IMR-90 (cell line): Measurements from ENCODE around the gene FAM193A. TPM values are rescaled to one million over a fixed set of nuclear protein-coding genes. Genes with fewer than 3 reads are reported as not detected.

ENCODE experiments used
- ATAC-seq: fragments of 200-7000 bp; cut with Tn5 transposase; 2 replicates; pipeline ENCODE4 v1.9.1; 2020; ENCODE audit warnings: low read depth, mild to moderate bottlenecking, moderate library complexity
- BruUV-seq: library from RNA; stranded (reverse); fragments of 400-500 nt; replicated peaks from 2 replicates; lab custom pipeline; 2021; lab: Mats Ljungman, UMichigan
- CTCF ChIA-PET: fragments of 300-600 bp; formaldehyde crosslinking; extraction: SDS; loops from one replicate; lab custom pipeline; 2021; ENCODE audit warnings: antibody characterized with exemption; lab: Yijun Ruan, JAX
- POLR2A ChIA-PET: fragments of 300-600 bp; sonication (Branson Sonifier 250); formaldehyde crosslinking; loops from one replicate; lab custom pipeline; 2022; ENCODE audit warnings: antibody characterized with exemption; ENCODE audit not compliant: unreplicated experiment; lab: Charles Lee
- DNase-seq: peaks from one replicate; pipeline ENCODE4 v3.0.0; 2013
- H2AFZ ChIP-seq: replicated peaks from 2 replicates; pipeline ENCODE3; 2013; ENCODE audit warnings: low read length, mild to moderate bottlenecking; ENCODE audit not compliant: poor library complexity
- H2AK5ac ChIP-seq: 2 replicates; pipeline ENCODE4 v1.6.1; 2013; ENCODE audit warnings: low read depth, low read length, inconsistent platforms
- H2AK9ac ChIP-seq: replicated peaks from 2 replicates; pipeline ENCODE3; 2013; ENCODE audit warnings: mild to moderate bottlenecking, low read depth, low read length, moderate library complexity; ENCODE audit not compliant: poor library complexity
- H2BK120ac ChIP-seq: 2 replicates; pipeline ENCODE4 v1.6.1; 2013; ENCODE audit warnings: low read depth, low read length, inconsistent platforms
- H2BK15ac ChIP-seq: 3 replicates; pipeline ENCODE4 v1.6.1; 2013; ENCODE audit warnings: low read depth, low read length, inconsistent platforms
- H2BK20ac ChIP-seq: 2 replicates; pipeline ENCODE4 v1.6.1; 2013; ENCODE audit warnings: low read depth, mild to moderate bottlenecking, inconsistent platforms, low read length, moderate library complexity
- H2BK5ac ChIP-seq: 2 replicates; pipeline ENCODE4 v1.6.1; 2013; ENCODE audit warnings: mild to moderate bottlenecking, low read depth, low read length, inconsistent platforms; ENCODE audit not compliant: poor library complexity, severe bottlenecking
- H3K14ac ChIP-seq: replicated peaks from 2 replicates; pipeline ENCODE4 v1.6.1; 2013; ENCODE audit warnings: low read depth, low read length, inconsistent platforms
- H3K18ac ChIP-seq: 2 replicates; pipeline ENCODE4 v1.6.1; 2013; ENCODE audit warnings: low read depth, low read length, control low read depth
- H3K23ac ChIP-seq: 2 replicates; pipeline ENCODE4 v1.6.1; 2013; ENCODE audit warnings: low read depth, low read length, inconsistent platforms
- H3K27ac ChIP-seq: 2 replicates; pipeline ENCODE4 v1.5.1; 2013; ENCODE audit warnings: mild to moderate bottlenecking, control low read depth, low read length; ENCODE audit not compliant: insufficient read depth
- H3K27me3 ChIP-seq: 2 replicates; pipeline ENCODE4 v1.6.1; 2013; ENCODE audit warnings: low read length; ENCODE audit not compliant: control insufficient read depth, insufficient read depth
- H3K36me3 ChIP-seq: 2 replicates; pipeline ENCODE4 v1.6.1; 2013; ENCODE audit warnings: low read length, mixed read lengths; ENCODE audit not compliant: control insufficient read depth, insufficient read depth
- H3K4ac ChIP-seq: 2 replicates; pipeline ENCODE4 v1.6.1; 2013; ENCODE audit warnings: low read depth, low read length, inconsistent platforms
- H3K4me1 ChIP-seq: 2 replicates; pipeline ENCODE4 v1.6.1; 2013; ENCODE audit warnings: low read length, mixed read lengths; ENCODE audit not compliant: control insufficient read depth, insufficient read depth
- H3K4me2 ChIP-seq: 2 replicates; pipeline ENCODE4 v1.6.1; 2013; ENCODE audit warnings: low read depth, mild to moderate bottlenecking, control low read depth, low read length, moderate library complexity
- H3K4me3 ChIP-seq: 2 replicates; pipeline ENCODE4 v1.5.1; 2013; ENCODE audit warnings: low read depth, mild to moderate bottlenecking, control low read depth, low read length, moderate library complexity; ENCODE audit not compliant: insufficient read depth
- H3K56ac ChIP-seq: 2 replicates; pipeline ENCODE4 v1.6.1; 2013; ENCODE audit warnings: low read length, inconsistent platforms; ENCODE audit not compliant: insufficient read depth; ENCODE audit errors: extremely low read depth
- H3K79me1 ChIP-seq, 2 experiments: 2 replicates each; pipeline ENCODE4 v1.6.1; 2013; ENCODE audit warnings: low read length in 2 of 2, inconsistent platforms in 1 of 2, low read depth in 1 of 2
- H3K9ac ChIP-seq: 2 replicates; pipeline ENCODE4 v1.6.1; 2013; ENCODE audit warnings: low read depth, low read length, control low read depth
- H3K9me1 ChIP-seq: 2 replicates; pipeline ENCODE4 v1.6.1; 2013; ENCODE audit warnings: low read length, inconsistent platforms; ENCODE audit not compliant: insufficient read depth
- H3K9me3 ChIP-seq: 2 replicates; pipeline ENCODE4 v1.6.1; 2013; ENCODE audit warnings: low read length; ENCODE audit not compliant: control insufficient read depth, insufficient read depth
- H4K20me1 ChIP-seq: 2 replicates; pipeline ENCODE4 v1.6.1; 2013; ENCODE audit warnings: low read length, inconsistent platforms; ENCODE audit not compliant: insufficient read depth
- H4K5ac ChIP-seq: 2 replicates; pipeline ENCODE4 v1.6.1; 2013; ENCODE audit warnings: mild to moderate bottlenecking, low read depth, low read length, control low read depth
- H4K8ac ChIP-seq, 2 experiments: 2 replicates each; pipeline ENCODE4 v1.6.1; 2013; ENCODE audit warnings: low read depth in 2 of 2, low read length in 2 of 2, control low read depth in 1 of 2, inconsistent platforms in 1 of 2
- H4K91ac ChIP-seq: 2 replicates; pipeline ENCODE4 v1.6.1; 2013; ENCODE audit warnings: low read depth, low read length, inconsistent platforms; ENCODE audit not compliant: insufficient read depth
- CTCF ChIP-seq: conservative IDR thresholded peaks from 2 replicates; pipeline ENCODE4 v1.5.1; 2012; ENCODE audit warnings: mild to moderate bottlenecking, low read depth, low read length, improper control_type of control experiment
- ELK1 ChIP-seq: fragments of 150-350 bp; IDR thresholded peaks from 2 replicates; pipeline ENCODE4 v1.6.1; 2016; ENCODE audit warnings: low read depth, mild to moderate bottlenecking, low read length, moderate library complexity, borderline replicate concordance
- FOS ChIP-seq: fragments of 150-350 bp; IDR thresholded peaks from 2 replicates; pipeline ENCODE4 v1.6.1; 2016; ENCODE audit warnings: low read depth, low read length
- MAFK ChIP-seq: IDR thresholded peaks from 2 replicates; pipeline ENCODE4 v1.6.1; 2012; ENCODE audit warnings: low read depth, low read length, improper control_type of control experiment
- NFE2L2 ChIP-seq: fragments of 150-350 bp; IDR thresholded peaks from 2 replicates; pipeline ENCODE4 v1.6.1; 2016; ENCODE audit warnings: low read depth, mild to moderate bottlenecking, low read length
- WGBS, 2 experiments: methylation state at CpG; one replicate each; pipeline versions ENCODE4 v1.1.5 to v1.1.7; 2013; ENCODE audit warnings: missing lambda C conversion rate in 2 of 2; ENCODE audit not compliant: insufficient read length in 1 of 2; ENCODE audit errors: extremely low coverage in 2 of 2; 5-methylcytosine and 5-hydroxymethylcytosine counted together
- dilution Hi-C: fragments of 300-500 bp; cut with HindIII; formaldehyde crosslinking; loops from one replicate; pipeline ENCODE4 v1.14.3; 2018; ENCODE audit warnings: low sequenced_read_pairs; ENCODE audit not compliant: unreplicated experiment
- in situ Hi-C: fragments of 300-500 bp; cut with MboI; formaldehyde crosslinking; loops from 3 replicates; pipeline ENCODE4 v1.14.3; 2019; ENCODE audit warnings: low sequenced_read_pairs, inconsistent platforms, mixed read lengths
- intact Hi-C: fragments of 100-400 bp; cut with micrococcal nuclease; formaldehyde crosslinking; loops from 2 replicates; pipeline ENCODE4 v1.10.0; 2022
- polyA plus RNA-seq, 3 experiments: library from polyadenylated mRNA; depleted of rRNA; stranded (reverse); fragments of >200 nt; gene quantifications; 2 replicates each; pipeline ENCODE4 v1.2.3, GENCODE V29; 2012; ENCODE audit warnings: low replicate concordance in 1 of 3
- total RNA-seq: library from RNA; depleted of rRNA; stranded (reverse); fragments of >200 nt; gene quantifications from 2 replicates; pipeline ENCODE4 v1.2.3, GENCODE V29; 2012

The FAM193A gene
- total and polyA plus RNA-seq, 2 of the 4 experiments (the other 2 are of a cell fraction): 6.8 to 11.0 TPM

- no peaks in the 10 kb centered on the region for H3K4me1 ChIP-seq
- no peak overlapping the region for H3K23ac ChIP-seq
- POLR2A ChIA-PET: no interaction called here
- no peak overlapping the region for H3K56ac ChIP-seq
- peaks cover 11% of the 10 kb centered on the region for H4K20me1 ChIP-seq
- no peak overlapping the region for H2AK9ac ChIP-seq
- peaks cover 7% of the 10 kb centered on the region for H3K9me1 ChIP-seq
- no peak overlapping the region for H3K9ac ChIP-seq
- CTCF ChIA-PET: no interaction called here
- peaks cover 57% of the 10 kb centered on the region for H3K36me3 ChIP-seq
- peaks cover 22 to 39% of the 10 kb centered on the region in 2 experiments for H3K79me1 ChIP-seq
- in situ Hi-C loops (no loop called here), intact Hi-C loops (no loop called here), dilution Hi-C loops (no loop called here)
- H4K91ac ChIP-seq: no peak overlapping the region
- H3K27ac ChIP-seq: no peak overlapping the region
- ATAC-seq (no peak), DNase-seq (no peak)
- H3K9me3 ChIP-seq: no peaks in the 10 kb centered on the region
- no peak overlapping the region for H2BK15ac ChIP-seq
- no peak overlapping the region for H3K4ac ChIP-seq
- no TSS peak for BruUV-seq
- H3K4me2 ChIP-seq: no peak overlapping the region
- H3K14ac ChIP-seq: no peak overlapping the region
- no peak overlapping the region for H4K8ac ChIP-seq
- no peak overlapping the region for H2BK5ac ChIP-seq
- no peak overlapping the region for H3K4me3 ChIP-seq
- H2AFZ ChIP-seq: no peak overlapping the region
- H2BK20ac ChIP-seq: no peak overlapping the region
- TF ChIP-seq NFE2L2: no peak
- TF ChIP-seq ELK1: no peak
- no peak for TF ChIP-seq MAFK
- no peak for TF ChIP-seq CTCF
- TF ChIP-seq FOS: no peak
- no peak overlapping the region for H2BK120ac ChIP-seq
- H3K18ac ChIP-seq: no peak overlapping the region
- H3K27me3 ChIP-seq: no peaks in the 10 kb centered on the region
- WGBS, 2 experiments: 100% methylated on average over 3 of the region's 9 CpGs; no CpG with 5 or more reads in 1 of the 2 experiments
- no peak overlapping the region for H2AK5ac ChIP-seq
- no peak overlapping the region for H4K5ac ChIP-seq
These were observed 111.8 kb downstream of the FAM193A start for GRCh38 chr4:2648159-2648814.
